ENCODE measurements around the gene TCN2. TPM values are rescaled to one million over a fixed set of nuclear protein-coding genes. Genes with fewer than 3 reads are reported as not detected.

Gene TCN2
- total RNA-seq, 1 experiment from 2014 or later: 2.2 TPM

- Histone ChIP-seq H3K27me3 (ENCODE audit: insufficient read depth, low read length) (no peaks in the 10 kb centered on the region), H3K79me2 (ENCODE audit: insufficient read depth, low read length) (no peaks in the 10 kb centered on the region), H3K4me1 (ENCODE audit: control insufficient read depth in 1 of 2, insufficient read depth in 2 of 2, low read length in 2 of 2) (peaks cover 6 to 8% of the 10 kb centered on the region in 2 experiments), H3K4me3 (replicated peaks in 1 of 2; ENCODE audit: low read depth in 1 of 2, low read length in 2 of 2) (no peak overlapping the region), H2AFZ (ENCODE audit: low read depth, low read length, poor library complexity, severe bottlenecking) (no peak overlapping the region), H4K20me1 (ENCODE audit: insufficient read depth) (no peaks in the 10 kb centered on the region), H3K27ac (ENCODE audit: low read depth, low read length) (no peak overlapping the region), H3K9ac (ENCODE audit: low read length) (no peak overlapping the region), H3K9me2 (ENCODE audit: insufficient read depth) (no peaks in the 10 kb centered on the region), H3K9me3 (ENCODE audit: control insufficient read depth in 1 of 2, insufficient read depth in 1 of 2, low read depth in 1 of 2, low read length in 2 of 2) (no peaks in the 10 kb centered on the region), H3K4me2 (ENCODE audit: low read length) (no peak overlapping the region), H3K36me3 (ENCODE audit: control insufficient read depth in 1 of 2, insufficient read depth in 2 of 2, low read length in 2 of 2) (no peaks in the 10 kb centered on the region)
- CTCF ChIA-PET: interaction anchor here (0.8 to 1.6 kb wide), 2 partner anchors 8 to 20 kb away, joined by 3 to 5 read pairs; no protein-coding TSS in a partner anchor
- POLR2A ChIA-PET: no interaction called here
- intact Hi-C loops (cut with micrococcal nuclease): no loop called here
- DNase-seq (ENCODE audit: low read depth, low spot score) (no peak), ATAC-seq (no peak)
- BruUV-seq (replicated peaks): no TSS peak
- TF ChIP-seq EZH2phosphoT487 (IDR thresholded peaks at IDR 0.05; ENCODE audit: borderline replicate concordance) (no peak), SIN3A (IDR thresholded peaks at IDR 0.05; ENCODE audit: low read depth) (no peak), FOSL1 (IDR thresholded peaks at IDR 0.05; ENCODE audit: low read depth) (no peak), SP1 (IDR thresholded peaks at IDR 0.05; ENCODE audit: low read depth) (no peak), ZNF274 (IDR thresholded peaks at IDR 0.05; ENCODE audit: low read depth, low read length) (no peak), ZFX (IDR thresholded peaks at IDR 0.05) (no peak), CBX3 (IDR thresholded peaks at IDR 0.05; ENCODE audit: low read depth) (no peak), ZBTB33 (IDR thresholded peaks at IDR 0.05; ENCODE audit: extremely low read depth, insufficient replicate concordance, low read length) (no peak), CEBPB (IDR thresholded peaks at IDR 0.05; ENCODE audit: low read depth) (no peak), CTCF (IDR thresholded peaks at IDR 0.05 in 2 of 3, conservative IDR thresholded peaks at IDR 0.05 in 1 of 3; ENCODE audit: borderline replicate concordance in 1 of 3, insufficient read depth in 1 of 3, low read depth in 2 of 3, low read length in 2 of 3) (no peak), SRF (IDR thresholded peaks at IDR 0.05; ENCODE audit: low read depth) (no peak), EZH2 (IDR thresholded peaks at IDR 0.05) (no peak), POLR2A (IDR thresholded peaks at IDR 0.05; ENCODE audit: borderline replicate concordance, extremely low read depth, insufficient read depth, insufficient read length) (no peak), JUND (IDR thresholded peaks at IDR 0.05) (no peak), TCF7L2 (IDR thresholded peaks at IDR 0.05; ENCODE audit: borderline replicate concordance, extremely low read depth, insufficient read depth, insufficient read length) (no peak), ELF1 (IDR thresholded peaks at IDR 0.05; ENCODE audit: borderline replicate concordance, low read depth) (no peak), MAX (IDR thresholded peaks at IDR 0.05) (no peak), REST (IDR thresholded peaks at IDR 0.05; ENCODE audit: low read depth) (no peak), ATF3 (IDR thresholded peaks at IDR 0.05) (no peak), EGR1 (IDR thresholded peaks at IDR 0.05; ENCODE audit: low read depth) (no peak)
- RAD21 ChIA-PET (ENCODE audit: low non-redundant PET in 1 of 2, low total read pairs in 2 of 2, uncharacterized antibody in 2 of 2, unreplicated experiment in 2 of 2): no interaction called here
Measured at GRCh38 chr22:30614268-30614667, 7.3 kb downstream of the TCN2 start.

Measured in HCT116 (cell line).